ENCODE data around the gene BBC3. TPM values are rescaled to one million over a fixed set of nuclear protein-coding genes. Genes with fewer than 3 reads are reported as not detected.
A peak's percentile ranks its signal among the peaks of the same experiment; 100 is the strongest.

Gene BBC3
- total and polyA plus RNA-seq, 9 donors: 0.23 to 13.2 (median 6.3) TPM

GRCh38 chr19:47274891-47275761 lies 44.1 kb upstream of the BBC3 start:
- TF ChIP-seq CTCF (IDR thresholded peaks at IDR 0.05) (no peak), POLR2A (IDR thresholded peaks at IDR 0.05) (peak; percentile 35), EP300 (IDR thresholded peaks at IDR 0.05) (no peak)
- no peaks in the 10 kb centered on the region for H3K27me3 ChIP-seq
- no peaks in the 10 kb centered on the region for H3K36me3 ChIP-seq
- no peaks in the 10 kb centered on the region for H3K9me3 ChIP-seq
- H3K27ac ChIP-seq: peak overlapping the region; percentile 83 to 88
- peak in 3 of 5 donors; percentile 67 to 74 (median 70) for DNase-seq
- H3K4me1 ChIP-seq (ENCODE audit: insufficient read depth): peaks cover 7% of the 10 kb centered on the region
- 1 to 2% (median 2%) methylated on average over 17 to 82 of the region's 82 CpGs for WGBS, 3 donors
- peak overlapping the region; percentile 48 for H3K4me3 ChIP-seq
- intact Hi-C loops (cut with DNase I): no loop called here

- Histone ChIP-seq H3K27ac (peak within 1 kb of the TSS; percentile 88 to 94), H3K9me3 (no peaks in the 10 kb centered on the region), H3K4me1 (ENCODE audit: insufficient read depth) (peaks cover 7% of the 10 kb centered on the region), H3K36me3 (no peaks in the 10 kb centered on the region), H3K27me3 (no peaks in the 10 kb centered on the region), H3K4me3 (peak within 1 kb of the TSS; percentile 53)
- WGBS, 3 donors: 0 to 1% (median 0%) methylated on average over 43 to 72 of the region's 72 CpGs
- DNase-seq: peak; percentile 99 to 100 (median 100)
- intact Hi-C loops (cut with DNase I): no loop called here
- TF ChIP-seq CTCF (IDR thresholded peaks at IDR 0.05) (no peak), POLR2A (IDR thresholded peaks at IDR 0.05) (peak; percentile 61), EP300 (IDR thresholded peaks at IDR 0.05) (no peak)
Observed at GRCh38 chr19:47274071-47274890, 43.3 kb upstream of the BBC3 start, which contains the start of gene INAFM1. Gene INAFM1 (plus strand): TSS chr19:47274885. CDS start chr19:47274920, 35 bp downstream.

GRCh38 chr19:47273313-47274070 lies 42.5 kb upstream of the BBC3 start:
- DNase-seq: peak; percentile 92 to 94 (median 92)
- Histone ChIP-seq H3K27ac (peak overlapping the region; percentile 70 to 94), H3K4me3 (peak overlapping the region; percentile 53), H3K9me3 (no peaks in the 10 kb centered on the region), H3K36me3 (no peaks in the 10 kb centered on the region), H3K4me1 (ENCODE audit: insufficient read depth) (peaks cover 7% of the 10 kb centered on the region), H3K27me3 (no peaks in the 10 kb centered on the region)
- WGBS, 3 donors: 0% methylated on average over 33 to 54 of the region's 54 CpGs
- no peak for TF ChIP-seq CTCF (IDR thresholded peaks at IDR 0.05)
- TF ChIP-seq POLR2A (IDR thresholded peaks at IDR 0.05): peak; percentile 87
- intact Hi-C loops (cut with DNase I): no loop called here

Data from ovary (tissue), 9 donors.